Stimulated activated naive CD8-positive, alpha-beta T cell treated with anti-CD3 and anti-CD28 coated beads, Interleukin-15, Interleukin-2, amounts not matched to agents 100 ng/mL and 50 ng/mL, for 24 hours (primary cell): ENCODE measurements around the gene TRPV4.

Experiments
- H3K27ac Mint-ChIP-seq: one replicate; pipeline ENCODE4 v1.8.0; 2021; ENCODE audit warnings: mild to moderate bottlenecking, mixed read lengths
- H3K27me3 Mint-ChIP-seq: one replicate; pipeline ENCODE4 v1.8.0; 2021; ENCODE audit warnings: mixed read lengths
- H3K36me3 Mint-ChIP-seq: one replicate; pipeline ENCODE4 v1.8.0; 2021; ENCODE audit warnings: low read depth, mixed read lengths
- H3K4me1 Mint-ChIP-seq: one replicate; pipeline ENCODE4 v1.8.0; 2021; ENCODE audit warnings: low read depth, mixed read lengths
- H3K4me3 Mint-ChIP-seq: one replicate; pipeline ENCODE4 v1.8.0; 2021; ENCODE audit warnings: mild to moderate bottlenecking, mixed read lengths
- H3K9me3 Mint-ChIP-seq: one replicate; pipeline ENCODE4 v1.8.0; 2021; ENCODE audit warnings: mixed read lengths

The TRPV4 gene

DNA sequence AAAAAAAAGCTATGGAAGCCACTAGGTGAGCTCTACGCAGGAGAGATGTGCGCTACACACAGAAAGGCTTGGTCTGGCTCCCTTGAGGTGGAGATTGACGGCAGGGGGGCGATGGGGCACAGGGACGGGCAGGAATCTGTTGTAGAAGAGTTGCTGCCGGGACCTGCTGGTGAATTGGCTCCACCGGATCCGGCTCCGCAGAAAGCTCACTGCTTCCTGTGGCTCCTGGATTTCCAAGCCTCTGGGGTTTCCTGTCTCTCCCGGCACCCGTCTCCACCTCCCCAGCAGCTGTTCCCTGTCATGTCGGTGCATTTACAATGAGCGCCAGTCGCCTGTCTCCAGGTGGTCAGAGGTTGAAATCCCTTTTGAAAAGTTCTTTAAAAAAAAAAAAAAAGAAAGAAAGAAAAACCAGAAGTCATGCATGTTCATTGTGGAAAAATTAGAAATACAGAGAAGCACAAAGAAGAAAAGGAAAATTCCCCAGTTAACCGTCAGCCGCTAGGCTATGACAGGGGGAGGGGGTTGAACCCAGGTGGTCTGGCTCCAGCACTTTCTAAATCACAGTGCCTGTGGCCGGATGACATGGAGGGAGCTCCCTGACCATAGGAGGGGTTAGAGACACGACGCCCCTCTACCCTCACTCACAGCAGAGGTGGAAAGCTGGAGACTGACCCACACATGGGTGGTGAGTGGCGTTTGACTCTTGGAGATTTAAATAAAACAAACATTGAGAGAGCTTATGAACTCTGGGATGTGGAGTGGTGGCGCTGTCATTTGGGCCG is 98.8 kb downstream of the TRPV4 start:
- Mint-ChIP-seq H3K4me3 (no peak overlapping the region), H3K4me1 (no peaks in the 10 kb centered on the region), H3K27ac (no peak overlapping the region), H3K9me3 (no peaks in the 10 kb centered on the region), H3K27me3 (peaks cover 21% of the 10 kb centered on the region), H3K36me3 (no peaks in the 10 kb centered on the region)
